Keratinocyte (primary cell): ENCODE data around the gene FSTL5. TPM values are rescaled to one million over a fixed set of nuclear protein-coding genes. Genes with fewer than 3 reads are reported as not detected.

Source experiments
- DNase-seq: peaks from one replicate; pipeline ENCODE4 v3.0.0-alpha.2; 2011; ENCODE audit warnings: low read depth, missing footprints, low spot score
- FAIRE-seq: peaks from 2 replicates; lab custom pipeline; 2011; peaks lifted over from hg19 to GRCh38; lab: Jason Lieb, UNC
- H2AFZ ChIP-seq: 2 replicates; pipeline ENCODE4 v1.6.0; 2012; ENCODE audit warnings: low read length, control low read depth, inconsistent platforms; ENCODE audit not compliant: control insufficient read depth
- H3K27ac ChIP-seq: 2 replicates; pipeline ENCODE4 v1.5.1; 2011; ENCODE audit warnings: low read length; ENCODE audit not compliant: control insufficient read depth, insufficient read depth
- H3K27me3 ChIP-seq: 3 replicates; pipeline ENCODE4 v1.6.0; 2011; ENCODE audit warnings: low read length; ENCODE audit not compliant: control insufficient read depth, insufficient read depth; ENCODE audit errors: extremely low read depth
- H3K36me3 ChIP-seq, 2 experiments: 2 replicates in 1 of 2; 3 replicates in 1 of 2; pipeline ENCODE4 v1.5.1; 2011; ENCODE audit warnings: low read length in 2 of 2, mild to moderate bottlenecking in 1 of 2; ENCODE audit not compliant: control insufficient read depth in 2 of 2, insufficient read depth in 2 of 2; ENCODE audit errors: extremely low read depth in 1 of 2
- H3K4me1 ChIP-seq: 3 replicates; pipeline ENCODE4 v1.5.1; 2011; ENCODE audit warnings: low read length; ENCODE audit not compliant: control insufficient read depth, insufficient read depth; ENCODE audit errors: extremely low read depth
- H3K4me2 ChIP-seq: 3 replicates; pipeline ENCODE4 v1.6.0; 2011; ENCODE audit warnings: low read depth, low read length; ENCODE audit not compliant: control insufficient read depth, insufficient read depth; ENCODE audit errors: extremely low read depth
- H3K4me3 ChIP-seq, 3 experiments: fragments of 200-600 bp in 1 of 3; sonication (generic) in 1 of 3; 2 replicates in 2 of 3; 3 replicates in 1 of 3; pipeline ENCODE4 v1.5.1; 2011 to 2016; ENCODE audit warnings: low read length in 3 of 3, mild to moderate bottlenecking in 3 of 3, control low read depth in 2 of 3, inconsistent platforms in 1 of 3, low read depth in 1 of 3, mixed read lengths in 1 of 3, mixed run types in 1 of 3, moderate library complexity in 1 of 3; ENCODE audit not compliant: control insufficient read depth in 2 of 3, insufficient read depth in 2 of 3; ENCODE audit errors: extremely low read depth in 1 of 3
- H3K79me2 ChIP-seq: 2 replicates; pipeline ENCODE4 v1.6.0; 2012; ENCODE audit warnings: low read length; ENCODE audit not compliant: control insufficient read depth, insufficient read depth
- H3K9ac ChIP-seq: 3 replicates; pipeline ENCODE4 v1.6.0; 2011; ENCODE audit warnings: low read length; ENCODE audit not compliant: control insufficient read depth, insufficient read depth; ENCODE audit errors: extremely low read depth
- H3K9me1 ChIP-seq: 3 replicates; pipeline ENCODE4 v1.6.0; 2011; ENCODE audit warnings: low read length; ENCODE audit not compliant: control insufficient read depth, insufficient read depth; ENCODE audit errors: extremely low read depth
- H3K9me3 ChIP-seq: 2 replicates; pipeline ENCODE4 v1.5.1; 2012; ENCODE audit warnings: low read depth, low read length; ENCODE audit not compliant: control insufficient read depth
- H4K20me1 ChIP-seq: 3 replicates; pipeline ENCODE4 v1.6.0; 2011; ENCODE audit warnings: low read length; ENCODE audit not compliant: control insufficient read depth, insufficient read depth; ENCODE audit errors: extremely low read depth
- EZH2 ChIP-seq: IDR thresholded peaks from one replicate; pipeline ENCODE4 v1.6.1; 2012; ENCODE audit warnings: inconsistent platforms, mild to moderate bottlenecking, low read length, moderate library complexity
- dilution Hi-C: fragments of 300-500 bp; cut with MboI; formaldehyde crosslinking; loops from one replicate; pipeline ENCODE4 v1.7.0; 2020; ENCODE audit warnings: low sequenced_read_pairs; ENCODE audit not compliant: extremely low pct_ligation_motif_present
- polyA plus RNA-seq, 5 experiments: library from polyadenylated mRNA; depleted of rRNA in 3 of 5; stranded (reverse) in 3 of 5; stranded (forward) in 1 of 5; unstranded in 1 of 5; fragments of >200 nt; gene quantifications; 1 replicate in 1 of 5; 2 replicates in 3 of 5; 3 replicates in 1 of 5; pipeline versions ENCODE4 v1.2.1 to v1.2.3, GENCODE V29; 2011 to 2012; ENCODE audit warnings: missing spikeins in 2 of 5, low read depth in 1 of 5, low replicate concordance in 1 of 5
- TF ChIP-seq, protein P1 (sequence below), 3 experiments: IDR thresholded peaks in 1 of 3; conservative IDR thresholded peaks in 1 of 3; optimal IDR thresholded peaks in 1 of 3; 2 replicates in 2 of 3; 3 replicates in 1 of 3; pipeline versions ENCODE3 to v1.5.1; 2011; ENCODE audit warnings: low read length in 3 of 3, mild to moderate bottlenecking in 3 of 3, moderate library complexity in 2 of 3, control low read depth in 1 of 3, inconsistent platforms in 1 of 3; ENCODE audit not compliant: insufficient read depth in 2 of 3; ENCODE audit errors: extremely low read depth in 1 of 3

Gene FSTL5
- polyA plus RNA-seq, 1 donor (not counting 4 experiments of a cell fraction or from before 2014, with no cell fraction given): not detected

DNA sequence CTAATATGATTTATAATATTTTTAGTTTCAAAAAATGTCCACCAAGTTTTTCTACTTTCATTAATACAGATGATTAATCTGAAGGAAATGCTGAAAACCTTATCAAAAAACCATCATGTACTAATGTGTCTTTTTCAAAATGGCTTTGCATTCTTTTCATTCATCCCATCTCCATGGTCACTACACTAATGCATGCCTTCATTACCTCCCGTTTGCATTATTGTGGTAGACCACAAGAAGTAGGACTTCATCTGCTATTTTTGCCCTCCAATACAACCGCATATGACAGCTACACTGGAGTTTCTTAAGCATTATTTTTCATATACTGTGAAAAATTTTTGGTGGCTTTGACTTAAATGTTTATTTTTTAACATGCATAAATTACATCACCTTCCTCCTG lies 37.9 kb upstream of the FSTL5 start:
- Histone ChIP-seq H3K4me3 (no peak overlapping the region), H3K9me1 (no peaks in the 10 kb centered on the region), H3K27ac (no peak overlapping the region), H4K20me1 (no peaks in the 10 kb centered on the region), H3K79me2 (no peaks in the 10 kb centered on the region), H3K9me3 (no peaks in the 10 kb centered on the region), H3K4me1 (no peaks in the 10 kb centered on the region), H3K9ac (no peak overlapping the region), H3K27me3 (no peaks in the 10 kb centered on the region), H3K36me3 (no peaks in the 10 kb centered on the region), H3K4me2 (no peak overlapping the region), H2AFZ (no peak overlapping the region)
- DNase-seq (no peak), FAIRE-seq (no peak)
- dilution Hi-C loops: no loop called here
- TF ChIP-seq, protein P1, sequence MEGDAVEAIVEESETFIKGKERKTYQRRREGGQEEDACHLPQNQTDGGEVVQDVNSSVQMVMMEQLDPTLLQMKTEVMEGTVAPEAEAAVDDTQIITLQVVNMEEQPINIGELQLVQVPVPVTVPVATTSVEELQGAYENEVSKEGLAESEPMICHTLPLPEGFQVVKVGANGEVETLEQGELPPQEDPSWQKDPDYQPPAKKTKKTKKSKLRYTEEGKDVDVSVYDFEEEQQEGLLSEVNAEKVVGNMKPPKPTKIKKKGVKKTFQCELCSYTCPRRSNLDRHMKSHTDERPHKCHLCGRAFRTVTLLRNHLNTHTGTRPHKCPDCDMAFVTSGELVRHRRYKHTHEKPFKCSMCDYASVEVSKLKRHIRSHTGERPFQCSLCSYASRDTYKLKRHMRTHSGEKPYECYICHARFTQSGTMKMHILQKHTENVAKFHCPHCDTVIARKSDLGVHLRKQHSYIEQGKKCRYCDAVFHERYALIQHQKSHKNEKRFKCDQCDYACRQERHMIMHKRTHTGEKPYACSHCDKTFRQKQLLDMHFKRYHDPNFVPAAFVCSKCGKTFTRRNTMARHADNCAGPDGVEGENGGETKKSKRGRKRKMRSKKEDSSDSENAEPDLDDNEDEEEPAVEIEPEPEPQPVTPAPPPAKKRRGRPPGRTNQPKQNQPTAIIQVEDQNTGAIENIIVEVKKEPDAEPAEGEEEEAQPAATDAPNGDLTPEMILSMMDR (optimal IDR thresholded peaks at IDR 0.05 in 1 of 3, IDR thresholded peaks at IDR 0.05 in 1 of 3, conservative IDR thresholded peaks at IDR 0.05 in 1 of 3; ENCODE audit: extremely low read depth in 1 of 3, insufficient read depth in 2 of 3, low read length in 3 of 3): no peak
- no peak for TF ChIP-seq EZH2

DNA sequence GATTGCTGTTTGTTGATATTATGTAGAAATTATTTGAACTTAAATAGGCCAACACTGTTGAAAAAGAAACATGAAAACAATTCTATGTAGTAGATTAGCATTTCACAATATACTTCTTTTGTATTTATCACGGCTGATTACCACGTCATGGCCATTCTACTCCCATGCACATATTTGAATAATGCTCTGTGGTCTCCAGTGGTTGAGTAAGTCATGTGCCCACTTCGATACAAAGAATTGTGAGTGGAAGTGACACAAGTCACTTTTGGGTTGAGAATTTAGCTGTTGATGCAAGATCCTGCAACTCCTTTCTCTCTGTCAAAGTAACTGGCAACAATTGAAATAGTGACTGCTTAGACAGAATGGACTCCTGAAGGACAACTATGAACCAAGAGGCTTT lies 6.7 kb upstream of the FSTL5 start:
- Histone ChIP-seq H3K9me1 (no peaks in the 10 kb centered on the region), H3K27me3 (no peaks in the 10 kb centered on the region), H3K9ac (no peak overlapping the region), H3K36me3 (no peaks in the 10 kb centered on the region), H3K9me3 (no peaks in the 10 kb centered on the region), H3K79me2 (no peaks in the 10 kb centered on the region), H3K4me3 (no peak overlapping the region), H2AFZ (no peak overlapping the region), H3K27ac (no peak overlapping the region), H3K4me1 (no peaks in the 10 kb centered on the region), H3K4me2 (no peak overlapping the region), H4K20me1 (no peaks in the 10 kb centered on the region)
- TF ChIP-seq EZH2: no peak
- TF ChIP-seq, protein P1 (optimal IDR thresholded peaks at IDR 0.05 in 1 of 3, IDR thresholded peaks at IDR 0.05 in 1 of 3, conservative IDR thresholded peaks at IDR 0.05 in 1 of 3; ENCODE audit: extremely low read depth in 1 of 3, insufficient read depth in 2 of 3, low read length in 3 of 3): no peak
- dilution Hi-C loops: no loop called here
- FAIRE-seq: no peak
- no peak for DNase-seq
